HUES6 (cell line): ENCODE data around the gene TPPP3.

Source experiments
- H3K27ac ChIP-seq: 2 replicates; pipeline ENCODE4 v1.7.0; 2013; ENCODE audit warnings: low read depth, mild to moderate bottlenecking, low read length, inconsistent platforms
- H3K27me3 ChIP-seq: 2 replicates; pipeline ENCODE4 v1.6.1; 2013; ENCODE audit warnings: low read length; ENCODE audit not compliant: control insufficient read depth, insufficient read depth
- H3K36me3 ChIP-seq: 2 replicates; pipeline ENCODE4 v1.6.1; 2013; ENCODE audit warnings: low read length; ENCODE audit not compliant: control insufficient read depth, insufficient read depth
- H3K4me1 ChIP-seq: 2 replicates; pipeline ENCODE4 v1.6.1; 2013; ENCODE audit warnings: low read length; ENCODE audit not compliant: control insufficient read depth, insufficient read depth
- H3K4me3 ChIP-seq: 2 replicates; pipeline ENCODE4 v1.5.1; 2013; ENCODE audit warnings: low read depth, low read length
- H3K9ac ChIP-seq: one replicate; pipeline ENCODE4 v1.6.1; 2013; ENCODE audit warnings: mild to moderate bottlenecking, low read length
- H3K9me3 ChIP-seq: 2 replicates; pipeline ENCODE4 v1.6.1; 2013; ENCODE audit warnings: low read depth, low read length; ENCODE audit not compliant: control insufficient read depth, insufficient read depth

The TPPP3 gene

GRCh38 chr16:67432506-67432890, 39.2 kb upstream of the TPPP3 start:
- H3K9me3 ChIP-seq: no peaks in the 10 kb centered on the region
- 0 out of 2 replicates have a peak overlapping the region, but pooled peaks have one; percentile 39 for H3K27ac ChIP-seq
- peak overlapping the region; percentile 41 for H3K4me3 ChIP-seq
- peaks cover 32% of the 10 kb centered on the region for H3K27me3 ChIP-seq
- peaks cover 43% of the 10 kb centered on the region for H3K4me1 ChIP-seq
- peaks cover 16% of the 10 kb centered on the region for H3K36me3 ChIP-seq
- peak overlapping the region; percentile 56 for H3K9ac ChIP-seq

GRCh38 chr16:67431775-67432505, 38.6 kb upstream of the TPPP3 start:
- Histone ChIP-seq H3K9ac (peak overlapping the region; percentile 56), H3K36me3 (peaks cover 10% of the 10 kb centered on the region; the same call in 1 of the 2 replicates), H3K4me3 (peak overlapping the region; percentile 71), H3K27me3 (peaks cover 32% of the 10 kb centered on the region), H3K4me1 (peaks cover 43% of the 10 kb centered on the region), H3K27ac (0 out of 2 replicates have a peak overlapping the region, but pooled peaks have one; percentile 39), H3K9me3 (no peaks in the 10 kb centered on the region)

DNA sequence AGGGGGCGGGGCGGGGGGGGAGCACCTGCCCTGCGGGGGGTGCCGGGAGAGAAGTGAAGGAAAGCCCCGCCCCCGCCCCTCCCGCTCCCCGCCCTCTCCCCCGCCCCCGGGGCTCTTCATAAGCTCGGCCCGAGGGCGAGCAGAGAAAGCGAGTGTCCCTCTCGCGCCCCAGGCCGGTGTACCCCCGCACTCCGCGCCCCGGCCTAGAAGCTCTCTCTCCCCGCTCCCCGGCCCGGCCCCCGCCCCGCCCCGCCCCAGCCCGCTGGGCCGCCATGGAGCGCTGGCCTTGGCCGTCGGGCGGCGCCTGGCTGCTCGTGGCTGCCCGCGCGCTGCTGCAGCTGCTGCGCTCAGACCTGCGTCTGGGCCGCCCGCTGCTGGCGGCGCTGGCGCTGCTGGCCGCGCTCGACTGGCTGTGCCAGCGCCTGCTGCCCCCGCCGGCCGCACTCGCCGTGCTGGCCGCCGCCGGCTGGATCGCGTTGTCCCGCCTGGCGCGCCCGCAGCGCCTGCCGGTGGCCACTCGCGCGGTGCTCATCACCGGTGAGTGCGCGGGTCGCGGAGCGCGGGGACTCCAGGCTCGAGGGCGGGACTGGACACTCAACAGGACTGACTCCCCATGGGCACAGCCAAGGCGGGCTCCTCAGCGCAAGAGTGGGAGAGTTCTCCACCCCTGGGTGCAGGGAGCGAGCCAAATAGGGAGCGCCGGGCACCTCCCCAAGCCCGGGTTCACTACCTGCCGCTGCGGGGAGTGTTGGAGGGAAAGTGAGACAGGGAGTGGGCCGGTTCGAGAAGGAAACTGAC, 37.9 kb upstream of the TPPP3 start, which contains the start of gene HSD11B2:
Gene HSD11B2 (plus strand): TSS at position 145 of the 798 bp plus-strand sequence. CDS start 128 bp downstream, at position 273.
- Histone ChIP-seq H3K4me3 (peak within 1 kb of the TSS; percentile 71), H3K36me3 (peaks cover 4% of the 10 kb centered on the region; the same call in 1 of the 2 replicates), H3K9me3 (no peaks in the 10 kb centered on the region), H3K4me1 (peaks cover 43% of the 10 kb centered on the region), H3K9ac (peak within 1 kb of the TSS; percentile 47), H3K27me3 (peaks cover 32% of the 10 kb centered on the region), H3K27ac (no peak within 1 kb of the TSS)

DNA sequence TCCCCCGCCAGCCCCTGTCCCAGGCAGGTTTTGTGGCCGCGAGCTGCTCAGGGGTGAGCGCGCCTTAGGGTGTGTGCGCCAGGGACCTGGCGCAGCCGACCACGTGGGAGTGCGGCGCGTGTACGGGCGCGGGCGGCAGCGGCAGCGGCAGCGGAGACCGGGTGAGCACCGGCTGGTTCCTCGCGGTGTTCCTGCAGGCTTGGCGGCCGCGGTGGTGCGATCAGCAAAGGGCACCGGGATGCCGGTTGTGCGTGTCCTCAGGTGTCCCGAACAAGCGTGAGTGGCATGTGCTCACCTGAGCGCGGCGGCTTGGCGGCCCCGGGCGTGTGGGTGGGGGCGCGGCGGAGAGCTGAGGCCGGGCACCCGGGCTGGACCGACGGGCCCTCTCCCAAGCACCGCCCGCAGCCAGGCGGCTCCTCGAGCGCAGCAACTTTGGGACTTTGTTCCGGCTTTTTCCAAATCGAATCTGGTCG, 37.2 kb upstream of the TPPP3 start:
- no peak overlapping the region for H3K27ac ChIP-seq
- H3K9ac ChIP-seq: peak overlapping the region; percentile 28
- H3K36me3 ChIP-seq: peaks cover 1% of the 10 kb centered on the region; the same call in 1 of the 2 replicates
- peaks cover 32% of the 10 kb centered on the region for H3K27me3 ChIP-seq
- H3K9me3 ChIP-seq: no peaks in the 10 kb centered on the region
- H3K4me1 ChIP-seq: peaks cover 48% of the 10 kb centered on the region
- peak overlapping the region; percentile 64 for H3K4me3 ChIP-seq

DNA sequence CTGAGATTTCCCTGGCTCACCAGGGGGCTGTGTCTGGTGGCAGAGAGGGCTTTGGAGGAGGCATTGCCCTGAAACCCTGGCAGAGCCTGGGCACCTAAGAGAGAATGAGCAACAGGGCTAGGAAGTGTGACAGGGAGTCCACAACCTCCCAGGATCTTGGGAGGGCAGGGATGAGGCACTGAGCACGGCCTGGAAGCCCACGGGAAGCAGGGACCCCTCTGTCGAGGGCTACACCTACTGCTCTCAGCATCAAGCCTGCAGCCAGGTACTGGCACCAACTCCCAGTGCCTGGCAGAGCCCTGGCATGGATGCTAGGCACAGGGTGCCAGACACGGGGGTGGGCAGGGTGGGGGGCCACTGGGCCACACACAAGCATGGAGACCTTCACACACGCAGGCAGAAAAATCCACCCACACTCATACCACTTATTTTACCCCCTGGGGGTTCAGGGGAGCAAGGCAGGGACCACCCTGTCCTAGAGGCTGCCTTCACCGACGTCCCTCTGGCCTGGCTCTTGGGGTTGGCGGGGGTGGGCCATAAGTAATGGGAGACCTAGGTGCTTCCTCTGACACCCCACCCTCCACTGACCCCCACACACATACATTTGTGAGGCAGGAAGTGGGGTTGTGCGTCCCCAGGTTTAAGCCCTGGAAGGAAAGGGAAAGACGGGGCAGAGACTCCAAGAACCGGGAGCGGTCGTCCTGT, 36.7 kb upstream of the TPPP3 start:
- peak overlapping the region; percentile 64 for H3K4me3 ChIP-seq
- no peaks in the 10 kb centered on the region for H3K9me3 ChIP-seq
- peaks cover 53% of the 10 kb centered on the region for H3K4me1 ChIP-seq
- peak overlapping the region; percentile 28 for H3K9ac ChIP-seq
- H3K27me3 ChIP-seq: peaks cover 32% of the 10 kb centered on the region
- no peak overlapping the region for H3K27ac ChIP-seq
- H3K36me3 ChIP-seq: no peaks in the 10 kb centered on the region

DNA sequence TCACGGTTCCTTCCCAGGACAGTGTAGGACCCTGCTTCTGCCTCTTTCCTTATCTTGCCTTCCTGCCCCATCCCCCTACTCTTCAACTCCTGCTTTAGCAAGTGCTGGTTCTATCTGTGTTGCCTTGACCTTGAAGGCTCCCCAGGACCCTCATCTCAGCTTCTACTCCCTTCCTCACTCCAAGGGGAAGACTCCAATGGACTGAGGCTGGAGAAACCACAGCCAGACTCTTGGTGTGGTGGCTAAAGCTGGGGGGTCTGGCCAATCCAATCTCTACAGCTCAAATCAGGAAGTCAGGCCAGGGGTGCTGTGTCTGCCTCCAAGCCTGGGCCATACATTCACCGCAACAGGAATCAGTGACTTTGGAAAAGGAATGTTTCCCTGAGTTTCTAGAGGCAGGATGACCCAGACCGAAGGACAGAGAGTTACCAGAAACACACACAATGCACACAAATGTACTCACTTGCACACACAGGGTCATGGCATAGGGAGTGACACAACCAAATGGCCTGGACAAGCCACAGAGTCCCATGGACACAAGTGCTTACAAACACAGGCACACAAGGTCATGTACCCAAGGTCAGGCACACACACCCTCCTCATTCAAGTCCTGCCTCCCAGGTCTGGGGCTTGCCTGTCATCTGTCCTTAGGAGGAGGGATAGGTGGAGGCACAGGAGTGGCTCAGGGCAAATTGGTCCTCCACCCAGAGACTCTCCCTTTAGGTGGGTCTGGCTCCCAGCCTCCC, 35.9 kb upstream of the TPPP3 start:
- H3K27me3 ChIP-seq: peaks cover 32% of the 10 kb centered on the region
- H3K4me3 ChIP-seq: no peak overlapping the region
- no peaks in the 10 kb centered on the region for H3K9me3 ChIP-seq
- peaks cover 59% of the 10 kb centered on the region for H3K4me1 ChIP-seq
- H3K9ac ChIP-seq: no peak overlapping the region
- no peaks in the 10 kb centered on the region for H3K36me3 ChIP-seq
- H3K27ac ChIP-seq: no peak overlapping the region

- H3K9ac ChIP-seq: no peak overlapping the region
- H3K27me3 ChIP-seq: peaks cover 32% of the 10 kb centered on the region
- H3K4me1 ChIP-seq: peaks cover 65% of the 10 kb centered on the region
- no peak overlapping the region for H3K4me3 ChIP-seq
- H3K9me3 ChIP-seq: no peaks in the 10 kb centered on the region
- H3K27ac ChIP-seq: no peak overlapping the region
- no peaks in the 10 kb centered on the region for H3K36me3 ChIP-seq
Observed at GRCh38 chr16:67428146-67428731, 34.9 kb upstream of the TPPP3 start.

- Histone ChIP-seq H3K36me3 (no peaks in the 10 kb centered on the region), H3K9ac (no peak overlapping the region), H3K9me3 (no peaks in the 10 kb centered on the region), H3K4me1 (peaks cover 62% of the 10 kb centered on the region), H3K27me3 (peaks cover 32% of the 10 kb centered on the region), H3K4me3 (no peak overlapping the region), H3K27ac (no peak overlapping the region)
Observed at GRCh38 chr16:67426950-67427349, 33.7 kb upstream of the TPPP3 start.

DNA sequence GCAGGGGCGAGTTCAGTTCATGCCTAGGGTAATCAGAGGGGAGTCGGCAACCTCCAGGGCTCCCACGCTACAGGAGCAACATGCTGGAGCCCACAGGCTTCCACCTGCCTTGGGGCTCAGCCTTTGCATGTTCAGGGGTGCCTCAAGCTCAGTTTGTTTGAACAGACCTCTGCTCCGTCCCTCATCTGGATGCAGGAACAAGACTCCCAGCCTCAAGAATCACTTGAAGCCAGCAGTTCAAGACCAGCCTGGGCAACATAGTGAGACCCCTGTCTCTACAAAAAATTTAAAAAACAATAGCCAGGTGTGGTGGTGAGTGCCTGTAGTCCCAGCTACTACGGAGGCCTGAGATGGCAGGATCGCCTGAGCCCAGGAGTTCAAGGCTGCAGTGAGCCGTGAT, 32.7 kb upstream of the TPPP3 start:
- Histone ChIP-seq H3K27me3 (peaks cover 25% of the 10 kb centered on the region), H3K9me3 (no peaks in the 10 kb centered on the region), H3K4me3 (no peak overlapping the region), H3K36me3 (no peaks in the 10 kb centered on the region), H3K27ac (no peak overlapping the region), H3K9ac (no peak overlapping the region), H3K4me1 (peaks cover 64% of the 10 kb centered on the region)

DNA sequence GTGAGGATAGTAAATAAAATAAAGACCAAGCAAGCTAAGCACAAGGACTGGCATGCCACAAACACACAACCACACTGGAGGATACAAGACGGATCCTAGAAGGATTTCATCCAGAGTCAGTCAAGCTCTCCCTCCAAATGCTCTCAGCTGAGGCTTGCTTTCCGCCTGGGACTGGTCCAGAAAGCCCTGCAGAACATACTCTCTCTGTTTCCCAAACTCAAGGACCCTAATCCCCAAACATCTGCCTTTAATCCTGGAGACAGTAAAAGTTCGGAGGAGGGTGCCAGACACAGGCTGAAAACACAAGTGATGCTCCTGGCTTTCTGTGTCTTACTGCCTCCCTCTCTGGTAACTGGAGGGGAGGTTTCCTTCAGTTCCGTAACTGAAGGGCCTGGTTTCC, 32.3 kb upstream of the TPPP3 start:
- Histone ChIP-seq H3K4me1 (peaks cover 67% of the 10 kb centered on the region), H3K4me3 (no peak overlapping the region; the same call in 1 of the 2 replicates), H3K9me3 (no peaks in the 10 kb centered on the region), H3K9ac (no peak overlapping the region), H3K27ac (no peak overlapping the region), H3K36me3 (no peaks in the 10 kb centered on the region), H3K27me3 (peaks cover 24% of the 10 kb centered on the region)
